Vagina (tissue), 2 donors: ENCODE data around the gene TANGO2.

Source experiments
- POLR2A ChIP-seq, 2 donors: fragments of 450-650 bp; IDR thresholded peaks; one replicate each; pipeline ENCODE4 v1.6.1; 2017; ENCODE audit warnings: antibody characterized with exemption in 2 of 2, mild to moderate bottlenecking in 2 of 2, moderate library complexity in 2 of 2
- POLR2AphosphoS5 ChIP-seq, 2 donors: sonication (generic); formaldehyde crosslinking; IDR thresholded peaks; one replicate each; pipeline ENCODE4 v1.9.0; 2017; ENCODE audit warnings: antibody characterized with exemption in 2 of 2, mild to moderate bottlenecking in 2 of 2, low read depth in 1 of 2; ENCODE audit not compliant: insufficient read depth in 1 of 2
- TF ChIP-seq, protein P1 (sequence below), 3 experiments: fragments of 450-650 bp in 2 of 3; fragments of 200-600 bp in 1 of 3; sonication (generic) in 1 of 3; IDR thresholded peaks; one replicate each; pipeline ENCODE4 v1.5.1; 2017 to 2019; ENCODE audit warnings: antibody characterized with exemption in 3 of 3, mild to moderate bottlenecking in 2 of 3, moderate library complexity in 2 of 3

DNA sequence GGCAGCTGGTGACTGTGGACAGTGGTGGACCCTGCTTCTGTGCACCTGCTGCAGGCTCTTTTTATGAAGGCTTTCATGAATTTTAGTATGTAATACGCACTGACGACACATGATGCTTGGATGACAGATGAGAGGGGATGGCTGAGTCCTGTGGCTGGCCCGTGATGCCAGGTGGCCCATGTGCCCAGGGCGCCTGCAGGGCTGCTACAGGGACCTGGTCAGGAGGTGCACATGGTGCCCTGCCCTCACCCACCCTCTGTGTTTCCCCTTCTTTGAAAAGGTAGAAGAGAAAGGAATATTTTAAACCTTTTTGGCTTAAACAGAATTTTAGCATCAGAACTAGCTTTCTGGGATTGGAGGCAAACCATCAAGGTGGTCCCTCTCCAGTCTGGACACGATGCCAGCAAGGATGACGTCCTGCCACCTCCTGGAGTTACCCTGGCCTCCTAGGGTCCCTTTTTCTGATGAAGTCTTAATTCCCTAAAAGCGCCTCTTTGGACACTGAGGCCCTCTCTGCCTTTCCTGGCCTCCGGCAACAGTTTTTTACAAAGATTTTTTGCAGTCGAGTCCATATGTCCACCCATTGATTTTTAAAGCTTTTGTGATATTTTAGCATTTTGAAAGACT lies 89.6 kb downstream of the TANGO2 start:
- TF ChIP-seq, protein P1, sequence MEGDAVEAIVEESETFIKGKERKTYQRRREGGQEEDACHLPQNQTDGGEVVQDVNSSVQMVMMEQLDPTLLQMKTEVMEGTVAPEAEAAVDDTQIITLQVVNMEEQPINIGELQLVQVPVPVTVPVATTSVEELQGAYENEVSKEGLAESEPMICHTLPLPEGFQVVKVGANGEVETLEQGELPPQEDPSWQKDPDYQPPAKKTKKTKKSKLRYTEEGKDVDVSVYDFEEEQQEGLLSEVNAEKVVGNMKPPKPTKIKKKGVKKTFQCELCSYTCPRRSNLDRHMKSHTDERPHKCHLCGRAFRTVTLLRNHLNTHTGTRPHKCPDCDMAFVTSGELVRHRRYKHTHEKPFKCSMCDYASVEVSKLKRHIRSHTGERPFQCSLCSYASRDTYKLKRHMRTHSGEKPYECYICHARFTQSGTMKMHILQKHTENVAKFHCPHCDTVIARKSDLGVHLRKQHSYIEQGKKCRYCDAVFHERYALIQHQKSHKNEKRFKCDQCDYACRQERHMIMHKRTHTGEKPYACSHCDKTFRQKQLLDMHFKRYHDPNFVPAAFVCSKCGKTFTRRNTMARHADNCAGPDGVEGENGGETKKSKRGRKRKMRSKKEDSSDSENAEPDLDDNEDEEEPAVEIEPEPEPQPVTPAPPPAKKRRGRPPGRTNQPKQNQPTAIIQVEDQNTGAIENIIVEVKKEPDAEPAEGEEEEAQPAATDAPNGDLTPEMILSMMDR (IDR thresholded peaks at IDR 0.05) = no peak
- TF ChIP-seq POLR2A (IDR thresholded peaks at IDR 0.05) (no peak), POLR2AphosphoS5 (IDR thresholded peaks at IDR 0.05; ENCODE audit: insufficient read depth in 1 of 2, low read depth in 1 of 2) (no peak)
